Measurements from ENCODE around the gene RIMS1. TPM values are rescaled to one million over a fixed set of nuclear protein-coding genes. Genes with fewer than 3 reads are reported as not detected.

Gene RIMS1
- total and polyA plus RNA-seq, 4 donors: 0.09 to 0.17 TPM; not detected in 2

DNA sequence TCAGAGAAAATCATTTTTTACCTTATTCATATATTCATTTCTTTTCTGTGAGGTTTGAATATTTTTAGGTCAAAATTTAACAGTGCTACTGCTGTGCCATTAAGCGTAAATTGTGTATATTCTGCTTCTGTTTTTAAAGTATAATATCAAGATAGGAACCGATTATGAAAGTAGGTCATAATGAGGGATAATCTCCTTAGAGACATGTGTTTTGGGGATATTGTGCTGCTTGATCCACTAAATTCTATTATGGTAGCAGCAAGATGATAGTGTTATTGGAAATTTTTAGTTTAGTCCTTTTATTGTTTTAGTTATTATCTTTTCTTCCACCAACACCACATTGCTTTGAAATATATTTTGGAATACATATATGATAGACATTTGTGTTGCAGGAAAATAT lies 244.0 kb downstream of the RIMS1 start:
- Histone ChIP-seq H3K36me3 (ENCODE audit: control insufficient read depth in 4 of 4, insufficient read depth in 3 of 4, low read depth in 1 of 4, low read length in 3 of 4) (no peaks in the 10 kb centered on the region), H3K4me3 (ENCODE audit: low read depth in 1 of 3, low read length in 3 of 3) (no peak overlapping the region), H3K9ac (ENCODE audit: low read depth in 1 of 2, low read length in 2 of 2) (no peak overlapping the region), H3K27me3 (ENCODE audit: control insufficient read depth in 4 of 4, insufficient read depth in 4 of 4, low read length in 3 of 4) (no peaks in the 10 kb centered on the region), H3K4me1 (ENCODE audit: control insufficient read depth in 4 of 4, insufficient read depth in 4 of 4, low read length in 3 of 4) (no peaks in the 10 kb centered on the region), H3K27ac (ENCODE audit: low read depth in 1 of 2, low read length in 2 of 2) (no peak overlapping the region), H3K9me3 (ENCODE audit: control insufficient read depth in 4 of 4, low read length in 3 of 4) (no peaks in the 10 kb centered on the region)
- TF ChIP-seq FOXA1 (IDR thresholded peaks at IDR 0.05) (no peak), GABPA (IDR thresholded peaks at IDR 0.05 in 1 of 2, conservative IDR thresholded peaks at IDR 0.05 in 1 of 2) (no peak), EGR1 (IDR thresholded peaks at IDR 0.05; ENCODE audit: low read depth in 2 of 2) (no peak), REST (IDR thresholded peaks at IDR 0.05) (no peak), HNF4G (IDR thresholded peaks at IDR 0.05) (no peak), NR2F2 (IDR thresholded peaks at IDR 0.05) (no peak), JUND (IDR thresholded peaks at IDR 0.05) (no peak), RXRA (IDR thresholded peaks at IDR 0.05) (no peak)
- TF ChIP-seq, protein P1, sequence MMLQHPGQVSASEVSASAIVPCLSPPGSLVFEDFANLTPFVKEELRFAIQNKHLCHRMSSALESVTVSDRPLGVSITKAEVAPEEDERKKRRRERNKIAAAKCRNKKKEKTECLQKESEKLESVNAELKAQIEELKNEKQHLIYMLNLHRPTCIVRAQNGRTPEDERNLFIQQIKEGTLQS (IDR thresholded peaks at IDR 0.05): no peak
- WGBS: 76% methylated on average over 2 of the region's 2 CpGs
- no peak for DNase-seq (ENCODE audit: low spot score)

GRCh38 chr6:72132427-72132826 lies 246.1 kb downstream of the RIMS1 start:
- Histone ChIP-seq H3K9ac (ENCODE audit: low read depth in 1 of 2, low read length in 2 of 2) (no peak overlapping the region), H3K36me3 (ENCODE audit: control insufficient read depth in 4 of 4, insufficient read depth in 3 of 4, low read depth in 1 of 4, low read length in 3 of 4) (no peaks in the 10 kb centered on the region), H3K9me3 (ENCODE audit: control insufficient read depth in 4 of 4, low read length in 3 of 4) (no peaks in the 10 kb centered on the region), H3K27ac (ENCODE audit: low read depth in 1 of 2, low read length in 2 of 2) (no peak overlapping the region), H3K4me3 (ENCODE audit: low read depth in 1 of 3, low read length in 3 of 3) (no peak overlapping the region), H3K4me1 (ENCODE audit: control insufficient read depth in 4 of 4, insufficient read depth in 4 of 4, low read length in 3 of 4) (no peaks in the 10 kb centered on the region), H3K27me3 (ENCODE audit: control insufficient read depth in 4 of 4, insufficient read depth in 4 of 4, low read length in 3 of 4) (no peaks in the 10 kb centered on the region)
- 63% methylated on average over 1 of the region's 1 CpG for WGBS
- TF ChIP-seq MAX (IDR thresholded peaks at IDR 0.05): no peak
- no peak for TF ChIP-seq SP1 (IDR thresholded peaks at IDR 0.05)
- no peak for TF ChIP-seq ZBTB33 (IDR thresholded peaks at IDR 0.05)
- TF ChIP-seq EGR1 (IDR thresholded peaks at IDR 0.05; ENCODE audit: low read depth in 2 of 2): no peak
- TF ChIP-seq RAD21 (IDR thresholded peaks at IDR 0.05): no peak
- TF ChIP-seq TAF1 (conservative IDR thresholded peaks at IDR 0.05): no peak
- no peak for TF ChIP-seq FOXA1 (IDR thresholded peaks at IDR 0.05)
- no peak for TF ChIP-seq HNF4A (conservative IDR thresholded peaks at IDR 0.05)
- no peak for TF ChIP-seq HNF4G (IDR thresholded peaks at IDR 0.05)
- TF ChIP-seq, protein P2, sequence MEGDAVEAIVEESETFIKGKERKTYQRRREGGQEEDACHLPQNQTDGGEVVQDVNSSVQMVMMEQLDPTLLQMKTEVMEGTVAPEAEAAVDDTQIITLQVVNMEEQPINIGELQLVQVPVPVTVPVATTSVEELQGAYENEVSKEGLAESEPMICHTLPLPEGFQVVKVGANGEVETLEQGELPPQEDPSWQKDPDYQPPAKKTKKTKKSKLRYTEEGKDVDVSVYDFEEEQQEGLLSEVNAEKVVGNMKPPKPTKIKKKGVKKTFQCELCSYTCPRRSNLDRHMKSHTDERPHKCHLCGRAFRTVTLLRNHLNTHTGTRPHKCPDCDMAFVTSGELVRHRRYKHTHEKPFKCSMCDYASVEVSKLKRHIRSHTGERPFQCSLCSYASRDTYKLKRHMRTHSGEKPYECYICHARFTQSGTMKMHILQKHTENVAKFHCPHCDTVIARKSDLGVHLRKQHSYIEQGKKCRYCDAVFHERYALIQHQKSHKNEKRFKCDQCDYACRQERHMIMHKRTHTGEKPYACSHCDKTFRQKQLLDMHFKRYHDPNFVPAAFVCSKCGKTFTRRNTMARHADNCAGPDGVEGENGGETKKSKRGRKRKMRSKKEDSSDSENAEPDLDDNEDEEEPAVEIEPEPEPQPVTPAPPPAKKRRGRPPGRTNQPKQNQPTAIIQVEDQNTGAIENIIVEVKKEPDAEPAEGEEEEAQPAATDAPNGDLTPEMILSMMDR (IDR thresholded peaks at IDR 0.05; ENCODE audit: low read depth, low read length, missing input control): no peak
- no peak for TF ChIP-seq RXRA (IDR thresholded peaks at IDR 0.05)
- no peak for TF ChIP-seq FOXA2 (IDR thresholded peaks at IDR 0.05)
- TF ChIP-seq, protein P1 (IDR thresholded peaks at IDR 0.05): no peak
- TF ChIP-seq YY1 (IDR thresholded peaks at IDR 0.05): no peak
- no peak for TF ChIP-seq GABPA (IDR thresholded peaks at IDR 0.05 in 1 of 2, conservative IDR thresholded peaks at IDR 0.05 in 1 of 2)
- no peak for DNase-seq (ENCODE audit: low spot score)

Data from liver (tissue), 9 donors.